GM12878 (cell line): ENCODE data around the gene BAG1. TPM values are rescaled to one million over a fixed set of nuclear protein-coding genes. Genes with fewer than 3 reads are reported as not detected.

ENCODE experiments used
- ATAC-seq: fragments of 200-7000 bp; cut with Tn5 transposase; 3 replicates; pipeline ENCODE4 v1.9.1; 2020; ENCODE audit warnings: mild to moderate bottlenecking, moderate library complexity
- BruUV-seq: library from RNA; stranded (reverse); fragments of 400-500 nt; replicated peaks from 2 replicates; lab custom pipeline; 2021; lab: Mats Ljungman, UMichigan
- CTCF ChIA-PET: fragments of 300-600 bp; sonication (Branson Sonifier 250); formaldehyde crosslinking; extraction: SDS; loops from one replicate; lab custom pipeline; 2021; ENCODE audit warnings: inconsistent platforms; lab: Yijun Ruan, JAX
- POLR2A ChIA-PET: fragments of 350-600 bp; formaldehyde crosslinking; extraction: SDS; loops from one replicate; lab custom pipeline; 2021; ENCODE audit warnings: inconsistent platforms; lab: Charles Lee
- RAD21 ChIA-PET: fragments of 300-600 bp; sonication (Branson Sonifier 250); formaldehyde crosslinking; loops from one replicate; lab custom pipeline; 2023; ENCODE audit warnings: antibody characterized with exemption; ENCODE audit not compliant: unreplicated experiment; lab: Charles Lee
- SMC1A ChIA-PET: fragments of 300-600 bp; sonication (Branson Sonifier 250); formaldehyde crosslinking; loops from one replicate; lab custom pipeline; 2023; ENCODE audit not compliant: unreplicated experiment, uncharacterized antibody; lab: Charles Lee
- DNase-seq: peaks from one replicate; pipeline ENCODE4 v3.0.0-alpha.2; 2011; ENCODE audit warnings: low read depth, low spot score
- FAIRE-seq: peaks from 3 replicates; lab custom pipeline; 2011; peaks lifted over from hg19 to GRCh38; lab: Jason Lieb, UNC
- H2AFZ ChIP-seq: 2 replicates; pipeline ENCODE4 v1.6.0; 2011; ENCODE audit warnings: low read depth, low read length, control low read depth; ENCODE audit not compliant: control insufficient read depth
- H3K27ac ChIP-seq: 2 replicates; pipeline ENCODE4 v1.5.1; 2011; ENCODE audit warnings: control low read depth; ENCODE audit not compliant: control insufficient read depth, insufficient read depth
- H3K27me3 ChIP-seq, 2 experiments: replicated peaks in 1 of 2; 2 replicates each; pipeline versions ENCODE4 v1.6.0 to v1.6.1; 2011; ENCODE audit warnings: low read length in 1 of 2; ENCODE audit not compliant: control insufficient read depth in 2 of 2, insufficient read depth in 2 of 2
- H3K36me3 ChIP-seq, 2 experiments: 2 replicates each; pipeline ENCODE4 v1.5.1; 2011; ENCODE audit warnings: low read length in 1 of 2; ENCODE audit not compliant: control insufficient read depth in 2 of 2, insufficient read depth in 2 of 2
- H3K4me1 ChIP-seq: 2 replicates; pipeline ENCODE4 v1.6.1; 2011; ENCODE audit warnings: mild to moderate bottlenecking, low read length, moderate library complexity, mixed read lengths; ENCODE audit not compliant: control insufficient read depth, insufficient read depth
- H3K4me2 ChIP-seq: 2 replicates; pipeline ENCODE4 v1.6.0; 2011; ENCODE audit warnings: control low read depth; ENCODE audit not compliant: control insufficient read depth, insufficient read depth
- H3K4me3 ChIP-seq: fragments of 200-600 bp; sonication (generic); 2 replicates; pipeline ENCODE4 v1.5.1; 2016
- H3K79me2 ChIP-seq: 2 replicates; pipeline ENCODE4 v1.6.0; 2011; ENCODE audit warnings: low read length; ENCODE audit not compliant: control insufficient read depth, insufficient read depth
- H3K9ac ChIP-seq: 2 replicates; pipeline ENCODE4 v1.8.0; 2011; ENCODE audit warnings: low read length, control low read depth, mixed read lengths; ENCODE audit not compliant: control insufficient read depth, insufficient read depth
- H3K9me3 ChIP-seq: replicated peaks from 3 replicates; pipeline ENCODE4 v1.5.1; 2011; ENCODE audit warnings: mild to moderate bottlenecking, low read length; ENCODE audit not compliant: control insufficient read depth, insufficient read depth
- H4K20me1 ChIP-seq: 2 replicates; pipeline ENCODE4 v1.6.0; 2011; ENCODE audit not compliant: control insufficient read depth, insufficient read depth
- CBX5 ChIP-seq: sonication (generic); IDR thresholded peaks from 2 replicates; pipeline ENCODE4 v1.6.1; 2016; ENCODE audit warnings: low read depth, moderate library complexity, mild to moderate bottlenecking, inconsistent platforms
- CREB1 ChIP-seq: IDR thresholded peaks from 2 replicates; pipeline ENCODE4 v1.6.1; 2012; ENCODE audit warnings: low read depth, mild to moderate bottlenecking, inconsistent platforms
- CUX1 ChIP-seq: IDR thresholded peaks from 2 replicates; pipeline ENCODE4 v1.6.1; 2012; ENCODE audit warnings: improper control_type of control experiment, low read depth, low read length; ENCODE audit not compliant: insufficient replicate concordance
- E4F1 ChIP-seq: fragments of 450-650 bp; IDR thresholded peaks from 2 replicates; pipeline ENCODE4 v1.6.1; 2018; ENCODE audit warnings: borderline replicate concordance, mild to moderate bottlenecking; ENCODE audit not compliant: partially characterized antibody
- ETV6 ChIP-seq, 2 experiments: fragments of 450-650 bp in 1 of 2; IDR thresholded peaks in 1 of 2; conservative IDR thresholded peaks in 1 of 2; 2 replicates each; pipeline ENCODE4 v1.6.1; 2014; ENCODE audit warnings: antibody characterized with exemption in 1 of 2, borderline replicate concordance in 1 of 2, low read depth in 1 of 2, mild to moderate bottlenecking in 1 of 2, moderate library complexity in 1 of 2
- IKZF1 ChIP-seq: fragments of 450-650 bp; conservative IDR thresholded peaks from 2 replicates; pipeline ENCODE4 v1.6.1; 2017; ENCODE audit warnings: antibody characterized with exemption, mild to moderate bottlenecking
- MAX ChIP-seq: IDR thresholded peaks from 2 replicates; pipeline ENCODE4 v1.6.1; 2012; ENCODE audit warnings: low read depth, low read length, improper control_type of control experiment
- MTA3 ChIP-seq: IDR thresholded peaks from 2 replicates; pipeline ENCODE4 v1.6.1; 2012; ENCODE audit warnings: low read length, inconsistent platforms, borderline replicate concordance
- NBN ChIP-seq: fragments of 450-650 bp; IDR thresholded peaks from 2 replicates; pipeline ENCODE4 v1.6.1; 2016
- RELA ChIP-seq: fragments of 450-650 bp; IDR thresholded peaks from 2 replicates; pipeline ENCODE4 v1.8.0; 2014; ENCODE audit warnings: borderline replicate concordance; ENCODE audit not compliant: partially characterized antibody
- SMARCA5 ChIP-seq: fragments of 450-650 bp; IDR thresholded peaks from 2 replicates; pipeline ENCODE4 v1.6.1; 2017; ENCODE audit warnings: mild to moderate bottlenecking
- SUZ12 ChIP-seq: fragments of 200-600 bp; sonication (generic); IDR thresholded peaks from one replicate; pipeline ENCODE4 v1.6.1; 2018; ENCODE audit warnings: antibody characterized with exemption, mild to moderate bottlenecking; ENCODE audit not compliant: unreplicated experiment
- ZBED1 ChIP-seq: IDR thresholded peaks from 2 replicates; pipeline ENCODE4 v1.6.1; 2016; ENCODE audit warnings: borderline replicate concordance
- WGBS: methylation state at CpG from one replicate; pipeline ENCODE4 v1.1.6; 2016; ENCODE audit warnings: low lambda C conversion rate; ENCODE audit not compliant: insufficient replicate concordance, insufficient coverage; ENCODE audit errors: missing lambda C conversion rate; 5-methylcytosine and 5-hydroxymethylcytosine counted together
- in situ Hi-C: fragments of 300-500 bp; cut with MboI; formaldehyde crosslinking; loops from 9 replicates; pipeline ENCODE4 v1.14.3; 2018; ENCODE audit warnings: mixed read lengths
- intact Hi-C: fragments of 100-400 bp; cut with micrococcal nuclease; formaldehyde crosslinking; loops from one replicate; pipeline ENCODE4 v1.14.2; 2022; ENCODE audit not compliant: unreplicated experiment
- polyA plus RNA-seq, 11 experiments: library from polyadenylated mRNA; depleted of rRNA in 4 of 11; unstranded in 6 of 11; stranded (reverse) in 5 of 11; fragments of >200 nt; fragmentation: Nextera tagmentation in 4 of 11; fragmentation: Illumina TruSeq in 1 of 11; extraction: Ambion mirVana in 4 of 11; extraction: Trizol in 1 of 11; gene quantifications; 1 replicate in 1 of 11; 2 replicates in 10 of 11; pipeline versions ENCODE4 v1.2.1 to v1.2.3, GENCODE V29; 2011 to 2016; ENCODE audit warnings: inconsistent platforms in 2 of 11, missing spikeins in 2 of 11, low read depth in 1 of 11
- total RNA-seq, 4 experiments: library from RNA; depleted of rRNA in 3 of 4; stranded (reverse); fragments of >200 nt in 3 of 4; fragmentation: Illumina TruSeq in 1 of 4; extraction: Trizol in 1 of 4; gene quantifications; 2 replicates each; pipeline versions ENCODE4 v1.2.1 to v1.2.3, GENCODE V29; 2013 to 2021

The BAG1 gene
- total and polyA plus RNA-seq, 10 of the 15 experiments (the other 5 are each of a cell fraction or from before 2014, with no cell fraction given) = 11.6 to 135 (median 68.9) TPM

DNA sequence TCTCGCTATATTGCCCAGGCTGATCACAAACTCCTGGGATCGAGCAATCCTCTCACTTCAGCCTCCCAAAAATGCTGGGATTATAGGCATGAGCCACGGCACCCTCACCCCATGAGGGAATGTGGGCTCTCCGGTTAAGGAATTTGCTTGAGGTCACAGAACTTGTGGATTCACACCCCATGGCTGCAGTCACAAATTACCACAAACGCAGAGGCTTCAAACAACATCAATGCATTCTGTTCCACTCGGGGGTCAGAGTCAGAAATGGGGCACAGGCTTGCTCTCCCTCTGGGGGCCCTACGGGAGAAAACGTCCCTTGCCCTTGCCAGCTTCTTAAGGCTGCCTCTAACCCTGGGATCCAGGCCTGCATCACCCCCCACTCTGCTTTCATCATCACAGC is 36.8 kb downstream of the BAG1 start (continued):
- no peak for TF ChIP-seq CUX1

GRCh38 chr9:33227008-33227398 is 37.5 kb downstream of the BAG1 start:
- RAD21 ChIA-PET = interaction anchor here (1.1 to 2.6 kb wide), 21 partner anchors 8 to 201 kb away, joined by 3 to 22 read pairs (median 12); partner anchors contain the start of genes B4GALT1, BAG1, CHMP5 and DNAJA1
- Histone ChIP-seq H2AFZ (peak overlapping the region; percentile 56), H3K36me3 (no peaks in the 10 kb centered on the region), H3K9ac (no peak overlapping the region), H3K4me3 (no peak overlapping the region), H3K79me2 (no peaks in the 10 kb centered on the region), H4K20me1 (no peaks in the 10 kb centered on the region), H3K4me2 (peak overlapping the region; percentile 39), H3K9me3 (no peaks in the 10 kb centered on the region), H3K27me3 (no peaks in the 10 kb centered on the region), H3K4me1 (peaks cover 24% of the 10 kb centered on the region), H3K27ac (peak overlapping the region; percentile 52)
- POLR2A ChIA-PET = interaction anchor here (0.6 to 2.1 kb wide), 11 partner anchors 17 to 799 kb away, joined by 3 to 8 read pairs (median 3); partner anchors contain the start of gene B4GALT1
- CTCF ChIA-PET = interaction anchor here (0.6 to 6.0 kb wide), 46 partner anchors 9 to 1475 kb away, joined by 3 to 142 read pairs (median 6); partner anchors contain the start of genes B4GALT1 and DNAJA1
- WGBS = 15% methylated on average over 10 of the region's 10 CpGs
- in situ Hi-C loops = no loop called here
- no TSS peak for BruUV-seq
- no peak for FAIRE-seq
- ATAC-seq = peak; percentile 76
- SMC1A ChIA-PET = interaction anchor here (0.9 to 4.5 kb wide), 37 partner anchors 8 to 234 kb away, joined by 3 to 84 read pairs (median 5); partner anchors contain the start of genes B4GALT1, BAG1, CHMP5 and SMU1
- DNase-seq = no peak
- intact Hi-C loops = no loop called here
- TF ChIP-seq CREB1 = peak; percentile 85
- peak; percentile 49; the same call in 1 of the 2 replicates for TF ChIP-seq MTA3
- 0 out of 2 replicates have a peak, but pooled peaks have one; percentile 20 for TF ChIP-seq ZBED1
- no peak for TF ChIP-seq MAX
- 0 out of 2 replicates have a peak, but pooled peaks have one; percentile 38 for TF ChIP-seq IKZF1
- TF ChIP-seq CBX5 = 0 out of 2 replicates have a peak, but pooled peaks have one; percentile 14
- TF ChIP-seq SMARCA5 = no peak
- no peak for TF ChIP-seq SUZ12
- TF ChIP-seq NBN = peak; percentile 55; the same call in 1 of the 2 replicates
- no peak for TF ChIP-seq E4F1
- TF ChIP-seq ETV6 (conservative IDR thresholded peaks at IDR 0.05 in 1 of 2, IDR thresholded peaks at IDR 0.05 in 1 of 2; ENCODE audit: borderline replicate concordance in 1 of 2, low read depth in 1 of 2) = peak in 1 of 2 experiments; percentile 86; a peak in 2 of 4 replicates
- TF ChIP-seq RELA = no peak
